ENCODE measurements around the gene ADGRB3. TPM values are rescaled to one million over a fixed set of nuclear protein-coding genes. Genes with fewer than 3 reads are reported as not detected.
"Not testable (repeated sequence)": the region's sequence is repeated elsewhere in the genome, so short reads cannot be mapped to it uniquely, and the experiment has no call there.

Gene ADGRB3
- total RNA-seq, 3 donors from 2014 or later, result not detected

- ATAC-seq (no peak), DNase-seq (no peak)
- no peaks in the 10 kb centered on the region for H3K27me3 Mint-ChIP-seq (ENCODE audit: low read depth)
- H3K4me1 Mint-ChIP-seq (ENCODE audit: low read depth), result no peaks in the 10 kb centered on the region
- H3K4me3 Mint-ChIP-seq, result no peak overlapping the region
- H3K36me3 Mint-ChIP-seq (ENCODE audit: insufficient read depth), result no peaks in the 10 kb centered on the region
- peaks cover 3% of the 10 kb centered on the region for H3K9me3 Mint-ChIP-seq
These were observed 257.4 kb downstream of the ADGRB3 start for GRCh38 chr6:68892452-68892851.

- H3K9me3 Mint-ChIP-seq, result no peaks in the 10 kb centered on the region
- DNase-seq, result no peak
- H3K4me3 Mint-ChIP-seq, result no peak overlapping the region
- no peak for ATAC-seq
- H3K4me1 Mint-ChIP-seq (ENCODE audit: low read depth), result no peaks in the 10 kb centered on the region
- H3K36me3 Mint-ChIP-seq (ENCODE audit: insufficient read depth), result no peaks in the 10 kb centered on the region
- no peaks in the 10 kb centered on the region for H3K27me3 Mint-ChIP-seq (ENCODE audit: low read depth)
These were observed 260.8 kb downstream of the ADGRB3 start for GRCh38 chr6:68895929-68896328.

GRCh38 chr6:68901044-68901443 lies 266.0 kb downstream of the ADGRB3 start:
- Mint-ChIP-seq H3K4me1 (ENCODE audit: low read depth) (no peaks in the 10 kb centered on the region), H3K27me3 (ENCODE audit: low read depth) (no peaks in the 10 kb centered on the region), H3K4me3 (no peak overlapping the region), H3K9me3 (no peaks in the 10 kb centered on the region), H3K36me3 (ENCODE audit: insufficient read depth) (no peaks in the 10 kb centered on the region)
- no peak for ATAC-seq
- DNase-seq, result no peak

GRCh38 chr6:68911334-68911733 lies 276.3 kb downstream of the ADGRB3 start:
- no peaks in the 10 kb centered on the region for H3K36me3 Mint-ChIP-seq (ENCODE audit: insufficient read depth)
- no peaks in the 10 kb centered on the region for H3K27me3 Mint-ChIP-seq (ENCODE audit: low read depth)
- DNase-seq (no peak), ATAC-seq (no peak)
- no peaks in the 10 kb centered on the region for H3K9me3 Mint-ChIP-seq
- H3K4me3 Mint-ChIP-seq, result no peak overlapping the region
- H3K4me1 Mint-ChIP-seq (ENCODE audit: low read depth), result no peaks in the 10 kb centered on the region

GRCh38 chr6:68911811-68912210 lies 276.7 kb downstream of the ADGRB3 start:
- ATAC-seq, result no peak
- Mint-ChIP-seq H3K27me3 (ENCODE audit: low read depth) (no peaks in the 10 kb centered on the region), H3K4me3 (no peak overlapping the region), H3K9me3 (no peaks in the 10 kb centered on the region), H3K36me3 (ENCODE audit: insufficient read depth) (no peaks in the 10 kb centered on the region), H3K4me1 (ENCODE audit: low read depth) (no peaks in the 10 kb centered on the region)
- no peak for DNase-seq

GRCh38 chr6:68912805-68913204 lies 277.7 kb downstream of the ADGRB3 start:
- not testable (repeated sequence) for H3K27me3 Mint-ChIP-seq (ENCODE audit: low read depth); H3K36me3 Mint-ChIP-seq (ENCODE audit: insufficient read depth); DNase-seq; ATAC-seq; H3K9me3 Mint-ChIP-seq; H3K4me3 Mint-ChIP-seq; H3K4me1 Mint-ChIP-seq (ENCODE audit: low read depth)

GRCh38 chr6:68915586-68915985 lies 280.5 kb downstream of the ADGRB3 start:
- no peaks in the 10 kb centered on the region for H3K27me3 Mint-ChIP-seq (ENCODE audit: low read depth)
- DNase-seq (no peak), ATAC-seq (no peak)
- no peaks in the 10 kb centered on the region for H3K9me3 Mint-ChIP-seq
- no peaks in the 10 kb centered on the region for H3K4me1 Mint-ChIP-seq (ENCODE audit: low read depth)
- H3K36me3 Mint-ChIP-seq (ENCODE audit: insufficient read depth), result no peaks in the 10 kb centered on the region
- no peak overlapping the region for H3K4me3 Mint-ChIP-seq

- ATAC-seq (no peak), DNase-seq (no peak)
- Mint-ChIP-seq H3K4me1 (ENCODE audit: low read depth) (no peaks in the 10 kb centered on the region), H3K4me3 (no peak overlapping the region), H3K27me3 (ENCODE audit: low read depth) (no peaks in the 10 kb centered on the region), H3K36me3 (ENCODE audit: insufficient read depth) (no peaks in the 10 kb centered on the region), H3K9me3 (no peaks in the 10 kb centered on the region)
These were observed 284.5 kb downstream of the ADGRB3 start for GRCh38 chr6:68919537-68919936.

- Mint-ChIP-seq H3K4me3 (no peak overlapping the region), H3K4me1 (ENCODE audit: low read depth) (no peaks in the 10 kb centered on the region), H3K27me3 (ENCODE audit: low read depth) (no peaks in the 10 kb centered on the region), H3K36me3 (ENCODE audit: insufficient read depth) (no peaks in the 10 kb centered on the region), H3K9me3 (no peaks in the 10 kb centered on the region)
- no peak for DNase-seq
- no peak for ATAC-seq
These were observed 306.3 kb downstream of the ADGRB3 start for GRCh38 chr6:68941345-68941744.

- no peak for ATAC-seq
- H3K36me3 Mint-ChIP-seq (ENCODE audit: insufficient read depth), result no peaks in the 10 kb centered on the region
- no peak overlapping the region for H3K4me3 Mint-ChIP-seq
- H3K27me3 Mint-ChIP-seq (ENCODE audit: low read depth), result no peaks in the 10 kb centered on the region
- no peaks in the 10 kb centered on the region for H3K4me1 Mint-ChIP-seq (ENCODE audit: low read depth)
- H3K9me3 Mint-ChIP-seq, result no peaks in the 10 kb centered on the region
- no peak for DNase-seq
These were observed 312.6 kb downstream of the ADGRB3 start for GRCh38 chr6:68947721-68948120.

- DNase-seq, result no peak
- no peaks in the 10 kb centered on the region for H3K9me3 Mint-ChIP-seq
- H3K27me3 Mint-ChIP-seq (ENCODE audit: low read depth), result no peaks in the 10 kb centered on the region
These were observed 316.2 kb downstream of the ADGRB3 start for GRCh38 chr6:68951270-68951669.

GRCh38 chr6:68958327-68958726 lies 323.2 kb downstream of the ADGRB3 start:
- no peaks in the 10 kb centered on the region for H3K9me3 Mint-ChIP-seq
- no peaks in the 10 kb centered on the region for H3K4me1 Mint-ChIP-seq (ENCODE audit: low read depth)
- no peak for DNase-seq
- no peaks in the 10 kb centered on the region for H3K36me3 Mint-ChIP-seq (ENCODE audit: insufficient read depth)
- ATAC-seq, result no peak
- no peaks in the 10 kb centered on the region for H3K27me3 Mint-ChIP-seq (ENCODE audit: low read depth)
- H3K4me3 Mint-ChIP-seq, result no peak overlapping the region

More at GRCh38 chr6:68951270-68951669, 316.2 kb downstream of the ADGRB3 start:
- no peak for ATAC-seq
- H3K36me3 Mint-ChIP-seq (ENCODE audit: insufficient read depth), result no peaks in the 10 kb centered on the region
- no peak overlapping the region for H3K4me3 Mint-ChIP-seq
- no peaks in the 10 kb centered on the region for H3K4me1 Mint-ChIP-seq (ENCODE audit: low read depth)

GRCh38 chr6:68967549-68968300 lies 332.6 kb downstream of the ADGRB3 start:
- Mint-ChIP-seq H3K27me3 (ENCODE audit: low read depth) (no peaks in the 10 kb centered on the region), H3K36me3 (ENCODE audit: insufficient read depth) (no peaks in the 10 kb centered on the region), H3K9me3 (no peaks in the 10 kb centered on the region), H3K4me1 (ENCODE audit: low read depth) (peaks cover 7% of the 10 kb centered on the region), H3K4me3 (no peak overlapping the region)
- peak; percentile 16 for DNase-seq
- ATAC-seq, result no peak

GRCh38 chr6:68968301-68968649 lies 333.2 kb downstream of the ADGRB3 start:
- H3K27me3 Mint-ChIP-seq (ENCODE audit: low read depth), result no peaks in the 10 kb centered on the region
- no peak for ATAC-seq
- no peak for DNase-seq
- H3K4me1 Mint-ChIP-seq (ENCODE audit: low read depth), result peaks cover 7% of the 10 kb centered on the region
- no peaks in the 10 kb centered on the region for H3K36me3 Mint-ChIP-seq (ENCODE audit: insufficient read depth)
- H3K9me3 Mint-ChIP-seq, result no peaks in the 10 kb centered on the region
- H3K4me3 Mint-ChIP-seq, result no peak overlapping the region

GRCh38 chr6:68973066-68973465 lies 338.0 kb downstream of the ADGRB3 start:
- H3K4me1 Mint-ChIP-seq (ENCODE audit: low read depth), result no peaks in the 10 kb centered on the region

More at GRCh38 chr6:68973066-68973465, 338.0 kb downstream of the ADGRB3 start:
- ATAC-seq (no peak), DNase-seq (no peak)
- Mint-ChIP-seq H3K4me3 (no peak overlapping the region), H3K27me3 (ENCODE audit: low read depth) (no peaks in the 10 kb centered on the region), H3K9me3 (no peaks in the 10 kb centered on the region), H3K36me3 (ENCODE audit: insufficient read depth) (no peaks in the 10 kb centered on the region)

Measured in activated T-cell treated with anti-CD3 and anti-CD28 coated beads, Interleukin-2, amount 50 U/mL, for 4 hours (primary cell).